H1 (cell line): Measurements from ENCODE around the gene MAB21L3. TPM values are rescaled to one million over a fixed set of nuclear protein-coding genes. Genes with fewer than 3 reads are reported as not detected.

Experiments
- CTCF ChIA-PET: fragments of 300-600 bp; sonication (Branson Sonifier 250); formaldehyde crosslinking; loops from one replicate; lab custom pipeline; 2021; ENCODE audit not compliant: partially characterized antibody; lab: Charles Lee
- POLR2A ChIA-PET: fragments of 300-600 bp; sonication (Branson Sonifier 250); formaldehyde crosslinking; loops from one replicate; lab custom pipeline; 2021; ENCODE audit warnings: inconsistent platforms; ENCODE audit not compliant: partially characterized antibody; lab: Charles Lee
- DNase-seq, 2 experiments: peaks; one replicate each; pipeline versions ENCODE4 v3.0.0 to v3.0.0-alpha.2; 2010 to 2022; ENCODE audit warnings: low spot score in 2 of 2, low read depth in 1 of 2, mixed read lengths in 1 of 2
- FAIRE-seq: peaks from 2 replicates; lab custom pipeline; 2011; peaks lifted over from hg19 to GRCh38; lab: Jason Lieb, UNC
- H2AFZ ChIP-seq: 2 replicates; pipeline ENCODE4 v1.8.1; 2012; ENCODE audit warnings: low read length, inconsistent platforms
- H2AK5ac ChIP-seq: 2 replicates; pipeline ENCODE4 v1.6.1; 2013; ENCODE audit warnings: low read depth, low read length
- H2BK120ac ChIP-seq: replicated peaks from 2 replicates; pipeline ENCODE3; 2013; ENCODE audit warnings: low read depth, low read length, inconsistent platforms
- H2BK12ac ChIP-seq: 2 replicates; pipeline ENCODE4 v1.6.1; 2013; ENCODE audit warnings: low read depth, low read length
- H2BK15ac ChIP-seq: 2 replicates; pipeline ENCODE4 v1.6.1; 2013; ENCODE audit warnings: low read length
- H2BK20ac ChIP-seq: 2 replicates; pipeline ENCODE4 v1.6.1; 2013; ENCODE audit warnings: low read length
- H2BK5ac ChIP-seq: 2 replicates; pipeline ENCODE4 v1.6.1; 2013; ENCODE audit warnings: low read depth, low read length
- H3K14ac ChIP-seq: 2 replicates; pipeline ENCODE4 v1.6.1; 2013; ENCODE audit warnings: inconsistent platforms; ENCODE audit not compliant: insufficient read length
- H3K18ac ChIP-seq: 2 replicates; pipeline ENCODE4 v1.6.1; 2013; ENCODE audit warnings: low read length; ENCODE audit errors: extremely low read depth
- H3K23ac ChIP-seq: 2 replicates; pipeline ENCODE4 v1.6.1; 2013; ENCODE audit warnings: inconsistent platforms; ENCODE audit not compliant: insufficient read length
- H3K23me2 ChIP-seq: 2 replicates; pipeline ENCODE4 v1.6.1; 2013; ENCODE audit warnings: low read depth, low read length
- H3K27ac ChIP-seq: 2 replicates; pipeline ENCODE4 v1.6.1; 2011; ENCODE audit warnings: low read depth, low read length, inconsistent platforms
- H3K27me3 ChIP-seq, 4 experiments: replicated peaks in 1 of 4; 1 replicate in 1 of 4; 2 replicates in 3 of 4; pipeline versions ENCODE4 v1.6.1 to v1.8.1; 2011 to 2013; ENCODE audit warnings: low read length in 3 of 4, mild to moderate bottlenecking in 3 of 4, inconsistent platforms in 2 of 4, mixed read lengths in 2 of 4, moderate library complexity in 1 of 4; ENCODE audit not compliant: control insufficient read depth in 3 of 4, insufficient read depth in 3 of 4; ENCODE audit errors: extremely low read depth in 1 of 4
- H3K36me3 ChIP-seq, 4 experiments: 2 replicates each; pipeline versions ENCODE4 v1.6.1 to v1.8.1; 2011 to 2013; ENCODE audit warnings: mild to moderate bottlenecking in 4 of 4, low read length in 3 of 4, moderate library complexity in 2 of 4, control low read depth in 1 of 4, inconsistent platforms in 1 of 4; ENCODE audit not compliant: insufficient read depth in 4 of 4, control insufficient read depth in 2 of 4
- H3K4ac ChIP-seq: replicated peaks from 2 replicates; pipeline ENCODE3; 2013; ENCODE audit warnings: low read length, low read depth, mixed read lengths, inconsistent platforms; ENCODE audit not compliant: insufficient read length
- H3K4me1 ChIP-seq, 4 experiments: replicated peaks in 1 of 4; 1 replicate in 1 of 4; 2 replicates in 3 of 4; pipeline versions ENCODE4 v1.6.1 to v1.8.1; 2011 to 2013; ENCODE audit warnings: low read length in 3 of 4, inconsistent platforms in 2 of 4, mixed read lengths in 1 of 4; ENCODE audit not compliant: insufficient read depth in 4 of 4, control insufficient read depth in 3 of 4
- H3K4me2 ChIP-seq, 2 experiments: 2 replicates each; pipeline versions ENCODE4 v1.6.1 to v1.8.1; 2011 to 2013; ENCODE audit warnings: low read depth in 2 of 2, low read length in 2 of 2, control low read depth in 1 of 2, inconsistent platforms in 1 of 2, mild to moderate bottlenecking in 1 of 2; ENCODE audit not compliant: insufficient read depth in 1 of 2
- H3K4me3 ChIP-seq, 4 experiments: fragments of 200-600, 300-600 bp in 1 of 4; sonication (generic), shearing (Covaris generic), sonication (Bioruptor Twin) in 1 of 4; 2 replicates each; pipeline versions ENCODE4 v1.5.1 to v1.8.1; 2011 to 2016; ENCODE audit warnings: low read length in 4 of 4, low read depth in 3 of 4, control low read depth in 2 of 4, inconsistent platforms in 2 of 4, mild to moderate bottlenecking in 2 of 4, mixed read lengths in 1 of 4, moderate library complexity in 1 of 4; ENCODE audit not compliant: insufficient read depth in 2 of 4; ENCODE audit errors: extremely low read depth in 1 of 4
- H3K56ac ChIP-seq: replicated peaks from 2 replicates; pipeline ENCODE3; 2013; ENCODE audit warnings: low read depth, mild to moderate bottlenecking, mixed read lengths, low read length, inconsistent platforms; ENCODE audit not compliant: insufficient read length
- H3K79me1 ChIP-seq: 2 replicates; pipeline ENCODE4 v1.6.1; 2013; ENCODE audit warnings: low read depth, low read length, control low read depth
- H3K79me2 ChIP-seq, 2 experiments: 2 replicates each; pipeline versions ENCODE4 v1.6.1 to v1.8.1; 2012 to 2013; ENCODE audit warnings: low read length in 2 of 2, mild to moderate bottlenecking in 2 of 2, inconsistent platforms in 1 of 2; ENCODE audit not compliant: insufficient read depth in 2 of 2, control insufficient read depth in 1 of 2
- H3K9ac ChIP-seq, 4 experiments: replicated peaks in 1 of 4; 1 replicate in 1 of 4; 2 replicates in 3 of 4; pipeline versions ENCODE4 v1.6.1 to v1.8.1; 2011 to 2013; ENCODE audit warnings: low read depth in 3 of 4, low read length in 3 of 4, control low read depth in 2 of 4, mild to moderate bottlenecking in 2 of 4, moderate library complexity in 2 of 4, inconsistent platforms in 1 of 4; ENCODE audit errors: extremely low read depth in 1 of 4
- H3K9me3 ChIP-seq, 2 experiments: 2 replicates each; pipeline versions ENCODE4 v1.6.1 to v1.8.1; 2012 to 2013; ENCODE audit warnings: mild to moderate bottlenecking in 2 of 2, moderate library complexity in 2 of 2, control low read depth in 1 of 2, inconsistent platforms in 1 of 2, low read depth in 1 of 2, low read length in 1 of 2, mixed read lengths in 1 of 2; ENCODE audit not compliant: insufficient read depth in 2 of 2
- H4K20me1 ChIP-seq, 2 experiments: replicated peaks in 1 of 2; 2 replicates each; pipeline versions ENCODE3 to v1.8.1; 2011 to 2013; ENCODE audit warnings: inconsistent platforms in 2 of 2, low read length in 2 of 2, mild to moderate bottlenecking in 1 of 2; ENCODE audit not compliant: insufficient read depth in 2 of 2, control insufficient read depth in 1 of 2
- H4K5ac ChIP-seq: 2 replicates; pipeline ENCODE4 v1.6.1; 2013; ENCODE audit warnings: low read length, low read depth, mixed read lengths, inconsistent platforms; ENCODE audit not compliant: insufficient read length
- H4K8ac ChIP-seq: 2 replicates; pipeline ENCODE4 v1.8.0; 2013; ENCODE audit warnings: mild to moderate bottlenecking, moderate library complexity, low read length, inconsistent platforms; ENCODE audit not compliant: insufficient read depth; ENCODE audit errors: extremely low read depth
- H4K91ac ChIP-seq: replicated peaks from 2 replicates; pipeline ENCODE3; 2013; ENCODE audit warnings: low read length, mixed read lengths, inconsistent platforms; ENCODE audit not compliant: insufficient read length
- TCF12 ChIP-seq: IDR thresholded peaks from 2 replicates; pipeline ENCODE4 v1.6.1; 2011; ENCODE audit warnings: low read depth, mild to moderate bottlenecking, low read length
- WGBS, 2 experiments: shearing (Covaris generic) in 1 of 2; methylation state at CpG; one replicate each; pipeline versions ENCODE4 v1.1.6 to v1.1.7; 2013 to 2015; ENCODE audit warnings: low lambda C conversion rate in 2 of 2, mixed read lengths in 2 of 2, inconsistent platforms in 1 of 2, low coverage in 1 of 2, missing lambda C conversion rate in 1 of 2; ENCODE audit not compliant: insufficient replicate concordance in 2 of 2, insufficient coverage in 1 of 2, insufficient read length in 1 of 2; ENCODE audit errors: extremely low coverage in 1 of 2, missing lambda C conversion rate in 1 of 2; 5-methylcytosine and 5-hydroxymethylcytosine counted together
- polyA plus RNA-seq, 7 experiments: library from polyadenylated mRNA; depleted of rRNA in 3 of 7; stranded (reverse) in 5 of 7; unstranded in 2 of 7; fragments of >200 nt in 5 of 7; fragments of 200-250 nt in 2 of 7; gene quantifications; 1 replicate in 5 of 7; 2 replicates in 1 of 7; 4 replicates in 1 of 7; pipeline versions ENCODE4 v1.2.1 to v1.2.3, GENCODE V29; 2011 to 2013; ENCODE audit warnings: missing spikeins in 2 of 7, mixed read lengths in 2 of 7
- total RNA-seq: library from RNA; stranded (reverse); fragmentation: NEBNext Ultra II Directional; extraction: Animal tissue kit (Norgen Biotek cat#: 25700); gene quantifications from 2 replicates; pipeline ENCODE4 v1.2.1, GENCODE V29; 2021

The MAB21L3 gene
- total and polyA plus RNA-seq, 2 of the 8 experiments (the other 6 are each of a cell fraction or from before 2014, with no cell fraction given) = not detected

- Histone ChIP-seq H2BK12ac (no peak overlapping the region), H4K5ac (no peak overlapping the region), H3K4me1 (no peaks in the 10 kb centered on the region), H3K14ac (no peak overlapping the region), H3K18ac (no peak overlapping the region), H3K4me2 (no peak overlapping the region), H3K9me3 (no peaks in the 10 kb centered on the region), H3K4me3 (no peak overlapping the region), H3K27me3 (no peaks in the 10 kb centered on the region), H3K9ac (no peak overlapping the region), H4K20me1 (no peaks in the 10 kb centered on the region), H3K27ac (no peak overlapping the region), H3K56ac (no peak overlapping the region), H3K79me1 (no peaks in the 10 kb centered on the region), H4K8ac (no peak overlapping the region), H2BK20ac (no peak overlapping the region), H2BK15ac (no peak overlapping the region), H2BK5ac (no peak overlapping the region), H3K79me2 (no peaks in the 10 kb centered on the region), H2AK5ac (no peak overlapping the region), H3K36me3 (no peaks in the 10 kb centered on the region), H3K23ac (no peak overlapping the region), H3K23me2 (no peaks in the 10 kb centered on the region), H2BK120ac (no peak overlapping the region), H2AFZ (no peak overlapping the region), H4K91ac (no peak overlapping the region), H3K4ac (no peak overlapping the region)
- ChIA-PET POLR2A (no interaction called here), CTCF (interaction anchor here (0.9 to 1.4 kb wide), 2 partner anchors 17 to 379 kb away, joined by 3 read pairs; no protein-coding TSS in a partner anchor)
- FAIRE-seq (no peak), DNase-seq (no peak)
- no peak for TF ChIP-seq TCF12
- 85% methylated on average over 2 of the region's 2 CpGs; no CpG with 5 or more reads in 1 of the 2 experiments for WGBS, 2 experiments
Measured at GRCh38 chr1:116105996-116106395, 5.2 kb upstream of the MAB21L3 start.
